ENCODE data around the gene RAB11A. TPM values are rescaled to one million over a fixed set of nuclear protein-coding genes. Genes with fewer than 3 reads are reported as not detected.

Gene RAB11A
- total and polyA plus RNA-seq, 2 of the 13 experiments (the other 11 are each of a cell fraction or from before 2014, with no cell fraction given) = 161 to 162 TPM

DNA sequence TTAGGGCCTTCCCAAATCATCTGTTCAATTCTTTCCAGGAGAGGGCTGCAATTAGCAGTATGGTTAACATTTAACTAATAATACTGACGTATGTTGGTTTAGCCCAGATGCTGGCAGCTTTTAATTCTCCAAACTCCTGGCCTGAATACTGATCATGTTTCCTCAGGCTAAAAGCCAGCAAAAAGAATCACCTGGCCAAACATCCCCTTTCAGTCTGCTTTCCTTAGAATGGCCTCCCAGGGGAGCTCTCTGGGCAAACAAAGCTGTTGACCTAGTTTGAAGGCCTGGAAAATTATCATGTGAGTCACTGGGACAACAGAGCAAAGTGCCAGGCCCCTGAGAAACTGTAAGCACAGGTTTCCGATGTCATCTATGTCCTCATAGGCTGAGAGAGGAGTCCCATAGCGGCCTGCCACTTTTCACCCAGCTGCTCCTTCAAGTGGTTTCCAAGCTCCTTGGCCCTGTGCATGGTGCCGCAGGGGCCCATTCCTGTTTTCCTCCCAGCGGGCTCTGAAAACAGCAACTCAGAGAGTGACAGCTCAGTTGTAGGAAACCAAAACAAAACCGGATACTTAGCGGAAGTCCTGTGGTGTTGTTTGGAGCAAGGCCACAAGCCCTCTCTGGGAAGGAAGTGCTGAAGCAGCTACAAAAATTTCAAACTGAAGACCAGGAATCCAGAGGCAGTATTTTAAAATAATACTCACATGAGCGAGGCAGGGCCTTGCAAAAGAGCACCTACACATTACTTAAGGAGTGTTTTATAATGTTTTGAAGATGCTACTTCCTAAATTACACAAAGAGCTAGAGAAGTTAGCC, 36.5 kb upstream of the RAB11A start (continued):
- TF ChIP-seq, protein P1, sequence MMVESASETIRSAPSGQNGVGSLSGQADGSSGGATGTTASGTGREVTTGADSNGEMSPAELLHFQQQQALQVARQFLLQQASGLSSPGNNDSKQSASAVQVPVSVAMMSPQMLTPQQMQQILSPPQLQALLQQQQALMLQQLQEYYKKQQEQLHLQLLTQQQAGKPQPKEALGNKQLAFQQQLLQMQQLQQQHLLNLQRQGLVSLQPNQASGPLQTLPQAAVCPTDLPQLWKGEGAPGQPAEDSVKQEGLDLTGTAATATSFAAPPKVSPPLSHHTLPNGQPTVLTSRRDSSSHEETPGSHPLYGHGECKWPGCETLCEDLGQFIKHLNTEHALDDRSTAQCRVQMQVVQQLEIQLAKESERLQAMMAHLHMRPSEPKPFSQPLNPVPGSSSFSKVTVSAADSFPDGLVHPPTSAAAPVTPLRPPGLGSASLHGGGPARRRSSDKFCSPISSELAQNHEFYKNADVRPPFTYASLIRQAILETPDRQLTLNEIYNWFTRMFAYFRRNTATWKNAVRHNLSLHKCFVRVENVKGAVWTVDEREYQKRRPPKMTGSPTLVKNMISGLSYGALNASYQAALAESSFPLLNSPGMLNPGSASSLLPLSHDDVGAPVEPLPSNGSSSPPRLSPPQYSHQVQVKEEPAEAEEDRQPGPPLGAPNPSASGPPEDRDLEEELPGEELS (CRISPR knock-in tag; IDR thresholded peaks at IDR 0.05) = peak; percentile 96
- TF ChIP-seq SP1 (IDR thresholded peaks at IDR 0.05) (no peak), SP1 (CRISPR knock-in tag; IDR thresholded peaks at IDR 0.05) (peak; percentile 14; the same call in 1 of the 2 replicates), ZEB1 (IDR thresholded peaks at IDR 0.05; ENCODE audit: insufficient replicate concordance, low read depth) (peak; percentile 37), ISX (CRISPR knock-in tag; conservative IDR thresholded peaks at IDR 0.05) (no peak), RFXANK (CRISPR knock-in tag; IDR thresholded peaks at IDR 0.05) (no peak), CCAR2 (optimal IDR thresholded peaks at IDR 0.05; ENCODE audit: low read depth, low read length) (no peak), SAP130 (CRISPR knock-in tag; IDR thresholded peaks at IDR 0.05; ENCODE audit: low read depth) (peak; percentile 88), CBX2 (IDR thresholded peaks at IDR 0.05; ENCODE audit: low read depth, low read length) (no peak), CBX2 (CRISPR knock-in tag; IDR thresholded peaks at IDR 0.05; ENCODE audit: low read depth) (no peak), HNF4G (IDR thresholded peaks at IDR 0.05; ENCODE audit: borderline replicate concordance, low read depth, low read length) (peak; percentile 79; the same call in 1 of the 2 replicates), HNF4G (CRISPR knock-in tag; IDR thresholded peaks at IDR 0.05; ENCODE audit: borderline replicate concordance, low read depth) (peak; percentile 39; the same call in 1 of the 2 replicates), KDM5A (IDR thresholded peaks at IDR 0.05; ENCODE audit: borderline replicate concordance, low read length) (peak; percentile 52; the same call in 1 of the 2 replicates), ZBTB20 (CRISPR knock-in tag; IDR thresholded peaks at IDR 0.05; ENCODE audit: borderline replicate concordance, low read depth) (peak; percentile 73; the same call in 1 of the 2 replicates), MEF2D (CRISPR knock-in tag; IDR thresholded peaks at IDR 0.05) (peak; percentile 76), ARID2 (CRISPR knock-in tag; IDR thresholded peaks at IDR 0.05; ENCODE audit: borderline replicate concordance) (no peak; the same call in 1 of the 2 replicates), PLRG1 (conservative IDR thresholded peaks at IDR 0.05) (no peak), ZNF766 (CRISPR knock-in tag; IDR thresholded peaks at IDR 0.05; ENCODE audit: borderline replicate concordance) (peak; percentile 72; the same call in 1 of the 2 replicates), NFYB (CRISPR knock-in tag; IDR thresholded peaks at IDR 0.05) (peak; percentile 60)
- TF ChIP-seq, protein P2, sequence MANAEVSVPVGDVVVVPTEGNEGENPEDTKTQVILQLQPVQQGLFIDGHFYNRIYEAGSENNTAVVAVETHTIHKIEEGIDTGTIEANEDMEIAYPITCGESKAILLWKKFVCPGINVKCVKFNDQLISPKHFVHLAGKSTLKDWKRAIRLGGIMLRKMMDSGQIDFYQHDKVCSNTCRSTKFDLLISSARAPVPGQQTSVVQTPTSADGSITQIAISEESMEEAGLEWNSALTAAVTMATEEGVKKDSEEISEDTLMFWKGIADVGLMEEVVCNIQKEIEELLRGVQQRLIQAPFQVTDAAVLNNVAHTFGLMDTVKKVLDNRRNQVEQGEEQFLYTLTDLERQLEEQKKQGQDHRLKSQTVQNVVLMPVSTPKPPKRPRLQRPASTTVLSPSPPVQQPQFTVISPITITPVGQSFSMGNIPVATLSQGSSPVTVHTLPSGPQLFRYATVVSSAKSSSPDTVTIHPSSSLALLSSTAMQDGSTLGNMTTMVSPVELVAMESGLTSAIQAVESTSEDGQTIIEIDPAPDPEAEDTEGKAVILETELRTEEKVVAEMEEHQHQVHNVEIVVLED (CRISPR knock-in tag; IDR thresholded peaks at IDR 0.05; ENCODE audit: borderline replicate concordance) = peak; percentile 53; the same call in 1 of the 2 replicates
- TF ChIP-seq, protein P3, sequence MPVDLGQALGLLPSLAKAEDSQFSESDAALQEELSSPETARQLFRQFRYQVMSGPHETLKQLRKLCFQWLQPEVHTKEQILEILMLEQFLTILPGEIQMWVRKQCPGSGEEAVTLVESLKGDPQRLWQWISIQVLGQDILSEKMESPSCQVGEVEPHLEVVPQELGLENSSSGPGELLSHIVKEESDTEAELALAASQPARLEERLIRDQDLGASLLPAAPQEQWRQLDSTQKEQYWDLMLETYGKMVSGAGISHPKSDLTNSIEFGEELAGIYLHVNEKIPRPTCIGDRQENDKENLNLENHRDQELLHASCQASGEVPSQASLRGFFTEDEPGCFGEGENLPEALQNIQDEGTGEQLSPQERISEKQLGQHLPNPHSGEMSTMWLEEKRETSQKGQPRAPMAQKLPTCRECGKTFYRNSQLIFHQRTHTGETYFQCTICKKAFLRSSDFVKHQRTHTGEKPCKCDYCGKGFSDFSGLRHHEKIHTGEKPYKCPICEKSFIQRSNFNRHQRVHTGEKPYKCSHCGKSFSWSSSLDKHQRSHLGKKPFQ (CRISPR knock-in tag; IDR thresholded peaks at IDR 0.05; ENCODE audit: insufficient replicate concordance) = peak; percentile 40

Measured in HepG2 (cell line).